ENCODE results near the gene PRELID1. TPM values are rescaled to one million over a fixed set of nuclear protein-coding genes. Genes with fewer than 3 reads are reported as not detected.
"Not testable (repeated sequence)": the region's sequence is repeated elsewhere in the genome, so short reads cannot be mapped to it uniquely, and the experiment has no call there.

Gene PRELID1
- polyA plus RNA-seq, 1 experiment: 135 TPM

DNA sequence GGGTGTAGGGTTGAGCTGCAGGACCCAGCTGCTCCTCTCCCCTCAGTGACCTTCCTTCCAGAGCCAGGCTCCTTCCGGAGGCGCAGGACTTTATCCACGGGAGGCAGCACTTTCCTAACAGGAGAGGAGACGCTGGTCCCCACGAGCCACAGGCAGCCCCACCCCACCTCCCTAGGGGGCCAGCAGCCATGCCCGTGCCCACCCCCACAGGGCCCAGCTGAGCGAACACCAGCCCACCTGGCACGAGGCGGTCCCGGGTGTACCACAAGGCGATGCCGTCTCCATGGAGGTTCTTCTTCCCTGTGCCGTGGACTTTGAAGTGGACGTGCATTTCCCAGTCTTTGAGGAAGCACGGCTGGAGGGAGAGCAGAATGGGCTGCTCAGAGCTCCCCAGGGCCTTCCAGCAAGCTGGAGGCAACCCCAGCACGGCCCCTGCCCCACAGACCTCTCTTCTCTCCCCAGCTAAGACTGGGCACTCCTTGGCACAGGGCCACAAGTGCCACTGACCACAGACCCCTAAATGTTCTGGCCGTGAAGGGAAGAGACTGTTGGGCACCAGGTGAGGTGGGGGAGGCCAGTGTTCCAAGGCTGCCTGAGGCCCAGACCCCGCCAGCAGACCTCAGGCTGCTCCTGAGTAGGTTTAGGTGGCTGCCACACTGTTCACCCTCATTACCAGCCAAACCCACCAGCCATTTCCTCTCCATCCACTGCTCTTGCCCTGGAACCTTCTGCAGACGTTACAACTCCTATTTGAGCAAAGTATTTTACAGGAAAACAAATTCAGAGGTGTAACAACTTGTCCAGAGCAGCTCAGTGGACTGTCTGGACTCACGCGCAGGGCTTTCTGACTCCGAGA lies 34.9 kb downstream of the PRELID1 start:
- no peaks in the 10 kb centered on the region; the same call in 1 of the 2 replicates for H3K9me3 ChIP-seq (ENCODE audit: control insufficient read depth, insufficient read depth, low read length)
- POLR2A ChIA-PET: no interaction called here
- TF ChIP-seq, protein P1, sequence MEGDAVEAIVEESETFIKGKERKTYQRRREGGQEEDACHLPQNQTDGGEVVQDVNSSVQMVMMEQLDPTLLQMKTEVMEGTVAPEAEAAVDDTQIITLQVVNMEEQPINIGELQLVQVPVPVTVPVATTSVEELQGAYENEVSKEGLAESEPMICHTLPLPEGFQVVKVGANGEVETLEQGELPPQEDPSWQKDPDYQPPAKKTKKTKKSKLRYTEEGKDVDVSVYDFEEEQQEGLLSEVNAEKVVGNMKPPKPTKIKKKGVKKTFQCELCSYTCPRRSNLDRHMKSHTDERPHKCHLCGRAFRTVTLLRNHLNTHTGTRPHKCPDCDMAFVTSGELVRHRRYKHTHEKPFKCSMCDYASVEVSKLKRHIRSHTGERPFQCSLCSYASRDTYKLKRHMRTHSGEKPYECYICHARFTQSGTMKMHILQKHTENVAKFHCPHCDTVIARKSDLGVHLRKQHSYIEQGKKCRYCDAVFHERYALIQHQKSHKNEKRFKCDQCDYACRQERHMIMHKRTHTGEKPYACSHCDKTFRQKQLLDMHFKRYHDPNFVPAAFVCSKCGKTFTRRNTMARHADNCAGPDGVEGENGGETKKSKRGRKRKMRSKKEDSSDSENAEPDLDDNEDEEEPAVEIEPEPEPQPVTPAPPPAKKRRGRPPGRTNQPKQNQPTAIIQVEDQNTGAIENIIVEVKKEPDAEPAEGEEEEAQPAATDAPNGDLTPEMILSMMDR (IDR thresholded peaks at IDR 0.05; ENCODE audit: low read depth, low read length): no peak
- DNase-seq (ENCODE audit: low read depth, low spot score): no peak
- CTCF ChIA-PET: no interaction called here
- no peaks in the 10 kb centered on the region for H3K27me3 ChIP-seq (ENCODE audit: control insufficient read depth, insufficient read depth, low read length)
- H3K4me3 ChIP-seq (ENCODE audit: low read depth, low read length): no peak overlapping the region
- H3K27ac ChIP-seq (ENCODE audit: low read depth, low read length): no peak overlapping the region

DNA sequence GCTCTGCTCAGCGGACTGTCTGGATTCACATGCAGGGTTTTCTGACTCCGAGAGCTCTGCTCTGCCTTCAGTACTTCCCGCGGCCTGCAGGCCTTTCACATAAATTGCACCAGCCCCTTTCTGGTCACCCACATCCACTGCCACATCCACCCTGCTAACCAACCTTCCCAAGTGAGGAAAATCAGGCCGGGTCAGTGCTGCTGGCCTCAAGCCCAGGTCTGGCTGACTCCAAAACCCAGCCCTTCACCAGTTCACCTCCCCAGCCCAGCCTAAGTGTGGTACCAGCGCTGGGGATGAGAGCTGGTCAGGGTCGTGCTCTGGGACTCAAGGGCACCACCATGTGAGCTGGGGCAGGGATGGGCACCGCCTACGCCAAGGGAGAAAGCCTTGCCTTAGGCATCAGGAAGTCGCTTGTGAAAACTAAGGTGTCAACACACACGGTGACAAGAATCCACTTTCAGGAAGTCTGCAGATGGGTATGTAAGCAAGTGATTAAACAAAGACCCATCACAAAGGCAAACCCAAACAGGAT lies 35.6 kb downstream of the PRELID1 start:
- CTCF ChIA-PET: no interaction called here
- no peak overlapping the region for H3K27ac ChIP-seq (ENCODE audit: low read depth, low read length)
- no peak for DNase-seq (ENCODE audit: low read depth, low spot score)
- H3K4me3 ChIP-seq (ENCODE audit: low read depth, low read length): no peak overlapping the region
- TF ChIP-seq, protein P1 (IDR thresholded peaks at IDR 0.05; ENCODE audit: low read depth, low read length): no peak
- POLR2A ChIA-PET: no interaction called here
- H3K9me3 ChIP-seq (ENCODE audit: control insufficient read depth, insufficient read depth, low read length): no peaks in the 10 kb centered on the region; the same call in 1 of the 2 replicates
- no peaks in the 10 kb centered on the region for H3K27me3 ChIP-seq (ENCODE audit: control insufficient read depth, insufficient read depth, low read length)

DNA sequence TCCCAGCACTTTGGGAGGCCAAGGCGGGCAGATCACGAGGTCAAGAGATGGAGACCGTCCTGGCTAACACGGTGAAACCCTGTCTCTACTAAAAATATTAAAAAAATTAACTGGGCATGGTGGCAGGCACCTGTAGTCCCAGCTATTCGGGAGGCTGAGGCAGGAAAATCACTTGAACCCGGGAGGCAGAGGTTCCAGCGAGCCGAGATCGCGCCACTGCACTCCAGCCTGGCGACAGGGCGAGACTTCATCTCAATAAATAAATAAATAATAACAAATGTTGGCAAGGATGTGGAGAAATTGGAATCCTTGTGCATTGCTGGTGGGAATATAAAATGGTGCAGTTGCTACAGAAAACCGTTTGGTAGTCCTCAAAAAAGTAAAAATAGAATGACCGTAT lies 39.4 kb downstream of the PRELID1 start:
- H3K4me3 ChIP-seq (ENCODE audit: low read depth, low read length); H3K27ac ChIP-seq (ENCODE audit: low read depth, low read length); H3K27me3 ChIP-seq (ENCODE audit: control insufficient read depth, insufficient read depth, low read length); H3K9me3 ChIP-seq (ENCODE audit: control insufficient read depth, insufficient read depth, low read length); DNase-seq (ENCODE audit: low read depth, low spot score); POLR2A ChIA-PET: not testable (repeated sequence)
- CTCF ChIA-PET: interaction anchor here (1.4 kb wide), 1 partner anchor 28 kb away, joined by 4 read pairs; no protein-coding TSS in a partner anchor

DNA sequence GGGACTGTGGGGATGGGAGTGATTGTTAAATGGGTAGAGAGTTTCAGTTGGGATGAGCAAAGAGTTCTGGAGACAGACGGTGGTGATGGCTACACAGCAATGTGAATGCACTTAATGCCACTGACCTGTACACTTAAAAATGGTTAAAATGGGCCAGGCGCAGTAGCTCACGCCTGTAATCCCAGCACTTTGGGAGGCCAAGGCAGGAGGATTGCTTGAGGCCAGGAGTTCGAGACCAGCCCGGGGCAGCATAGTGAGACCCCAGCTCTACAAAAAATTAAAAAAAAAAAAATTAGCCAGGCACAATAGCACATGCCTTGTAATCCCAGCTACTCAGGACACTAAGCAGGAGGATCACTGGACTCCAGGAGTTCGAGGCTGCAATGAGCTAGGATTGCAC lies 40.2 kb downstream of the PRELID1 start:
- TF ChIP-seq, protein P1 (IDR thresholded peaks at IDR 0.05; ENCODE audit: low read depth, low read length): no peak
- DNase-seq (ENCODE audit: low read depth, low spot score): no peak
- ChIA-PET CTCF (interaction anchor here (0.9 kb wide), 1 partner anchor 58 kb away, joined by 3 read pairs; no protein-coding TSS in a partner anchor), POLR2A (no interaction called here)
- H3K4me3 ChIP-seq (ENCODE audit: low read depth, low read length): no peak overlapping the region
- no peaks in the 10 kb centered on the region for H3K9me3 ChIP-seq (ENCODE audit: control insufficient read depth, insufficient read depth, low read length)
- no peaks in the 10 kb centered on the region for H3K27me3 ChIP-seq (ENCODE audit: control insufficient read depth, insufficient read depth, low read length)
- no peak overlapping the region for H3K27ac ChIP-seq (ENCODE audit: low read depth, low read length)

DNA sequence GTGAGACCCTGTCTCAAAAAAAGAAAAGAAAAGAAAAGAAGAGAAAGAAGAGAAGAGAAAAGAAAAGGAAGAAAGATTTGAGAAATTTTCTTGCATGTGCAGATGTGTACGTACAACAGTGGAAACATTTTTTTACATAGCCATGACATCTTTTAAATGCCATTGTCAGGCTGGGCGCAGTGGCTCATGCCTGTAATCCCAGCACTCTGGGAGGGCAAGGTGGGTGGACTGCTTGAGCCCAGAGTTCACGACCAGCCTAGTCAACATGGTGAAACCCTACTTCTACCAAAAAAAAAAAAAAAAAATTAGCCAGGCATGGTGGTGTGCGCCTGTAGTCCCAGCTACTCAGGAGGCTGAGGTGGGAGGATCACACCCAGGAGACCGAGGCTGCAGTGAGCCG lies 41.3 kb downstream of the PRELID1 start:
- DNase-seq (ENCODE audit: low read depth, low spot score): no peak
- Histone ChIP-seq H3K27ac (ENCODE audit: low read depth, low read length) (no peak overlapping the region), H3K4me3 (ENCODE audit: low read depth, low read length) (no peak overlapping the region), H3K9me3 (ENCODE audit: control insufficient read depth, insufficient read depth, low read length) (no peaks in the 10 kb centered on the region), H3K27me3 (ENCODE audit: control insufficient read depth, insufficient read depth, low read length) (no peaks in the 10 kb centered on the region)
- CTCF ChIA-PET: interaction anchor here (0.6 to 1.1 kb wide), 3 partner anchors 15 to 231 kb away, joined by 3 to 4 read pairs (median 3); no protein-coding TSS in a partner anchor
- TF ChIP-seq, protein P1 (IDR thresholded peaks at IDR 0.05; ENCODE audit: low read depth, low read length): no peak
- POLR2A ChIA-PET: interaction anchor here (0.7 kb wide), 2 partner anchors 15 to 164 kb away, joined by 3 read pairs; no protein-coding TSS in a partner anchor

Data from AG04450 (cell line).